MM.1S (cell line): ENCODE results near the gene TCF12.

Experiments
- DNase-seq: peaks from one replicate; pipeline ENCODE4 v3.0.0-alpha.2; 2015
- H2AFZ ChIP-seq: fragments of 300-600 bp; sonication (generic); 2 replicates; pipeline ENCODE4 v1.6.0; 2016; ENCODE audit warnings: antibody characterized with exemption, low read length
- H3F3A ChIP-seq: fragments of 300-600 bp; sonication (generic); 2 replicates; pipeline ENCODE4 v1.6.1; 2016; ENCODE audit warnings: mild to moderate bottlenecking, antibody characterized with exemption, low read length, moderate library complexity, mixed read lengths; ENCODE audit not compliant: insufficient read depth
- H3K27ac ChIP-seq: fragments of 300-600 bp; sonication (generic); 2 replicates; pipeline ENCODE4 v1.5.1; 2016; ENCODE audit warnings: mild to moderate bottlenecking, low read length
- H3K27me3 ChIP-seq: fragments of 300-600 bp; sonication (generic); replicated peaks from 2 replicates; pipeline ENCODE4 v1.6.0; 2016; ENCODE audit warnings: low read length; ENCODE audit not compliant: insufficient read depth
- H3K36me3 ChIP-seq: fragments of 300-600 bp; sonication (generic); replicated peaks from 2 replicates; pipeline ENCODE4 v1.6.1; 2016; ENCODE audit warnings: mild to moderate bottlenecking, low read length, mixed read lengths; ENCODE audit not compliant: insufficient read depth
- H3K4me1 ChIP-seq: fragments of 300-600 bp; sonication (generic); 2 replicates; pipeline ENCODE4 v1.6.1; 2016; ENCODE audit warnings: low read length, mixed read lengths
- H3K4me2 ChIP-seq: fragments of 300-600 bp; sonication (generic); 2 replicates; pipeline ENCODE4 v1.6.0; 2016; ENCODE audit warnings: low read depth, low read length
- H3K4me3 ChIP-seq: fragments of 300-600 bp; sonication (generic); 2 replicates; pipeline ENCODE4 v1.5.1; 2016; ENCODE audit warnings: low read length, mixed read lengths
- H3K79me2 ChIP-seq: fragments of 300-600 bp; sonication (generic); 2 replicates; pipeline ENCODE4 v1.6.1; 2016; ENCODE audit warnings: mixed run types, low read length, mixed read lengths
- H3K9ac ChIP-seq: fragments of 300-600 bp; sonication (generic); 2 replicates; pipeline ENCODE4 v1.6.1; 2016; ENCODE audit warnings: low read length, mixed read lengths
- H3K9me2 ChIP-seq: fragments of 300-600 bp; sonication (generic); replicated peaks from 2 replicates; pipeline ENCODE4 v1.6.1; 2016; ENCODE audit warnings: mild to moderate bottlenecking, low read length, mixed read lengths; ENCODE audit not compliant: insufficient read depth
- H3K9me3 ChIP-seq: fragments of 300-600 bp; sonication (generic); replicated peaks from 2 replicates; pipeline ENCODE4 v1.6.1; 2016; ENCODE audit warnings: mild to moderate bottlenecking, low read length, mixed read lengths; ENCODE audit not compliant: insufficient read depth
- H4K20me1 ChIP-seq: fragments of 300-600 bp; sonication (generic); 2 replicates; pipeline ENCODE4 v1.6.1; 2016; ENCODE audit warnings: mild to moderate bottlenecking, low read length, moderate library complexity, mixed read lengths; ENCODE audit not compliant: insufficient read depth
- EZH2 ChIP-seq: fragments of 300-600 bp; sonication (generic); optimal IDR thresholded peaks from 2 replicates; pipeline ENCODE3; 2017; ENCODE audit warnings: low read depth, mild to moderate bottlenecking, antibody characterized with exemption, low read length, mixed read lengths
- EZH2phosphoT487 ChIP-seq: fragments of 300-600 bp; sonication (generic); IDR thresholded peaks from 2 replicates; pipeline ENCODE4 v1.6.1; 2018; ENCODE audit warnings: antibody characterized with exemption, low read length
- TF ChIP-seq, protein P1 (sequence below): fragments of 300-600 bp; sonication (generic); IDR thresholded peaks from 2 replicates; pipeline ENCODE4 v1.5.1; 2016; ENCODE audit warnings: antibody characterized with exemption, low read length, mixed read lengths

Gene TCF12

GRCh38 chr15:57259568-57260040, 341.2 kb downstream of the TCF12 start:
- no peaks in the 10 kb centered on the region for H3K36me3 ChIP-seq
- no peaks in the 10 kb centered on the region for H3K9me2 ChIP-seq
- no peak overlapping the region for H2AFZ ChIP-seq
- no peak overlapping the region for H3K4me3 ChIP-seq
- H3K79me2 ChIP-seq, result no peaks in the 10 kb centered on the region
- H4K20me1 ChIP-seq, result no peaks in the 10 kb centered on the region
- no peaks in the 10 kb centered on the region for H3K9me3 ChIP-seq
- H3K27ac ChIP-seq, result no peak overlapping the region
- DNase-seq, result no peak
- H3K4me1 ChIP-seq, result no peaks in the 10 kb centered on the region
- no peak overlapping the region for H3K9ac ChIP-seq
- TF ChIP-seq, protein P1, sequence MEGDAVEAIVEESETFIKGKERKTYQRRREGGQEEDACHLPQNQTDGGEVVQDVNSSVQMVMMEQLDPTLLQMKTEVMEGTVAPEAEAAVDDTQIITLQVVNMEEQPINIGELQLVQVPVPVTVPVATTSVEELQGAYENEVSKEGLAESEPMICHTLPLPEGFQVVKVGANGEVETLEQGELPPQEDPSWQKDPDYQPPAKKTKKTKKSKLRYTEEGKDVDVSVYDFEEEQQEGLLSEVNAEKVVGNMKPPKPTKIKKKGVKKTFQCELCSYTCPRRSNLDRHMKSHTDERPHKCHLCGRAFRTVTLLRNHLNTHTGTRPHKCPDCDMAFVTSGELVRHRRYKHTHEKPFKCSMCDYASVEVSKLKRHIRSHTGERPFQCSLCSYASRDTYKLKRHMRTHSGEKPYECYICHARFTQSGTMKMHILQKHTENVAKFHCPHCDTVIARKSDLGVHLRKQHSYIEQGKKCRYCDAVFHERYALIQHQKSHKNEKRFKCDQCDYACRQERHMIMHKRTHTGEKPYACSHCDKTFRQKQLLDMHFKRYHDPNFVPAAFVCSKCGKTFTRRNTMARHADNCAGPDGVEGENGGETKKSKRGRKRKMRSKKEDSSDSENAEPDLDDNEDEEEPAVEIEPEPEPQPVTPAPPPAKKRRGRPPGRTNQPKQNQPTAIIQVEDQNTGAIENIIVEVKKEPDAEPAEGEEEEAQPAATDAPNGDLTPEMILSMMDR, result no peak
- no peak for TF ChIP-seq EZH2phosphoT487
- no peak for TF ChIP-seq EZH2
- no peaks in the 10 kb centered on the region for H3K27me3 ChIP-seq
- no peak overlapping the region for H3K4me2 ChIP-seq
- H3F3A ChIP-seq, result no peaks in the 10 kb centered on the region

- Histone ChIP-seq H3K9me2 (no peaks in the 10 kb centered on the region), H3K4me1 (no peaks in the 10 kb centered on the region), H3K9ac (no peak overlapping the region), H4K20me1 (no peaks in the 10 kb centered on the region), H3F3A (no peaks in the 10 kb centered on the region), H3K9me3 (no peaks in the 10 kb centered on the region), H3K27me3 (no peaks in the 10 kb centered on the region), H3K36me3 (no peaks in the 10 kb centered on the region), H3K27ac (no peak overlapping the region), H3K4me3 (no peak overlapping the region), H3K4me2 (no peak overlapping the region), H2AFZ (no peak overlapping the region), H3K79me2 (no peaks in the 10 kb centered on the region)
- TF ChIP-seq EZH2phosphoT487 (no peak), EZH2 (no peak)
- TF ChIP-seq, protein P1, result no peak
- DNase-seq, result no peak
Measured at GRCh38 chr15:57263520-57263919, 345.1 kb downstream of the TCF12 start.

DNA sequence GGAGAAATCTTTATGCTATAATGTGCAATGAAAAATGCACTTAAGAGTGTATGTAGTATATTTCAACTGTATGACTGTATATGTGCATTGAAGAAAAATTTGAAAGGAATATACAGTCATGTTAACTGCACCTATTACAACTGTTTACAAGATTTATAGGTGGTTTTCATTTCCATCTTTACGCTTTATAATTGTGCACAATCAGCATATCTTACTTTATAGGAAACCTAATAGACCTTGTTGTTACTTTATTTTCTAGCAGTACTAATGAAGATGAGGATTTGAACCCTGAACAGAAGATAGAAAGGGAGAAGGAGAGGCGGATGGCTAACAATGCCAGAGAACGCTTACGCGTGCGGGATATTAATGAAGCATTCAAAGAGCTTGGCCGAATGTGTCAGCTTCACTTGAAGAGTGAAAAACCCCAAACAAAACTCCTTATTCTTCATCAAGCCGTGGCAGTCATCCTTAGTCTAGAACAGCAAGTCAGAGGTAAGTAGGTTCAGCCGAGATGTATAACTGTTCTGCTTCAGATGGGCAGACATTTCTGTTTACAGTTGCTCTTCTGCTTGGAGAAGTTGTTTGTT, 354.4 kb downstream of the TCF12 start:
- no peak overlapping the region for H2AFZ ChIP-seq
- H3K9ac ChIP-seq, result no peak overlapping the region
- no peak overlapping the region for H3K4me3 ChIP-seq
- H4K20me1 ChIP-seq, result no peaks in the 10 kb centered on the region
- no peaks in the 10 kb centered on the region for H3K79me2 ChIP-seq
- H3K27ac ChIP-seq, result no peak overlapping the region
- H3F3A ChIP-seq, result no peaks in the 10 kb centered on the region
- TF ChIP-seq, protein P1, result no peak
- TF ChIP-seq EZH2, result no peak
- TF ChIP-seq EZH2phosphoT487, result no peak
- no peaks in the 10 kb centered on the region for H3K27me3 ChIP-seq
- H3K36me3 ChIP-seq, result no peaks in the 10 kb centered on the region
- H3K9me2 ChIP-seq, result no peaks in the 10 kb centered on the region
- no peak overlapping the region for H3K4me2 ChIP-seq
- DNase-seq, result no peak
- no peaks in the 10 kb centered on the region for H3K9me3 ChIP-seq
- H3K4me1 ChIP-seq, result no peaks in the 10 kb centered on the region
